HepG2 (cell line): ENCODE data around the gene PAXX. TPM values are rescaled to one million over a fixed set of nuclear protein-coding genes. Genes with fewer than 3 reads are reported as not detected.

ENCODE experiments used
- ARNT ChIP-seq: fragments of 450-650 bp; IDR thresholded peaks from 2 replicates; pipeline ENCODE4 v1.6.1; 2017
- FOXJ3 ChIP-seq: sonication (generic); formaldehyde crosslinking; IDR thresholded peaks from 2 replicates; pipeline ENCODE4 v1.4.0; 2020; ENCODE audit warnings: missing genetic modification reagents, mild to moderate bottlenecking, borderline replicate concordance
- KMT2A ChIP-seq: sonication (generic); formaldehyde crosslinking; IDR thresholded peaks from 2 replicates; pipeline ENCODE4 v1.4.0; 2020; ENCODE audit warnings: missing genetic modification reagents
- MAZ ChIP-seq, 2 experiments: sonication (generic) in 1 of 2; formaldehyde crosslinking in 1 of 2; IDR thresholded peaks; 2 replicates each; pipeline versions ENCODE4 v1.5.0 to v1.6.1; 2012 to 2020; ENCODE audit warnings: low read depth in 2 of 2, mild to moderate bottlenecking in 2 of 2, borderline replicate concordance in 1 of 2, improper control_type of control experiment in 1 of 2, low read length in 1 of 2, missing genetic modification reagents in 1 of 2, moderate library complexity in 1 of 2
- NR1H2 ChIP-seq: sonication (generic); formaldehyde crosslinking; IDR thresholded peaks from 2 replicates; pipeline ENCODE4 v1.8.1; 2022; ENCODE audit warnings: low read depth, missing genetic modification reagents, borderline replicate concordance
- NRL ChIP-seq: sonication (generic); formaldehyde crosslinking; IDR thresholded peaks from 2 replicates; pipeline ENCODE4 v1.5.0; 2020; ENCODE audit warnings: missing genetic modification reagents, mild to moderate bottlenecking, moderate library complexity, borderline replicate concordance
- PITX1 ChIP-seq: sonication (generic); formaldehyde crosslinking; IDR thresholded peaks from 2 replicates; pipeline ENCODE4 v1.5.1; 2020; ENCODE audit warnings: mild to moderate bottlenecking, missing genetic modification reagents
- POLR2G ChIP-seq: fragments of 200-400 bp; formaldehyde crosslinking; IDR thresholded peaks from 2 replicates; pipeline ENCODE4 v1.6.1; 2018; ENCODE audit warnings: mild to moderate bottlenecking, low read depth, low read length, moderate library complexity
- RARA ChIP-seq: IDR thresholded peaks from 2 replicates; pipeline ENCODE4 v1.6.1; 2016; ENCODE audit warnings: missing genetic modification reagents, missing compliant biosample characterization
- SIX1 ChIP-seq: sonication (generic); formaldehyde crosslinking; IDR thresholded peaks from 2 replicates; pipeline ENCODE4 v1.4.0; 2020; ENCODE audit warnings: missing genetic modification reagents, borderline replicate concordance
- TCF12 ChIP-seq, 2 experiments: fragments of 450-650 bp in 1 of 2; sonication (generic) in 1 of 2; formaldehyde crosslinking in 1 of 2; IDR thresholded peaks; 2 replicates each; pipeline versions ENCODE4 v1.6.1 to v1.8.0; 2017 to 2022; ENCODE audit warnings: antibody characterized with exemption in 1 of 2, mild to moderate bottlenecking in 1 of 2, missing genetic modification reagents in 1 of 2, moderate library complexity in 1 of 2
- TGIF2 ChIP-seq: IDR thresholded peaks from 2 replicates; pipeline ENCODE4 v1.6.1; 2016; ENCODE audit warnings: control low read depth, missing compliant biosample characterization
- XRCC5 ChIP-seq: fragments of 200-400 bp; formaldehyde crosslinking; optimal IDR thresholded peaks from 2 replicates; pipeline ENCODE3; 2017; ENCODE audit warnings: mild to moderate bottlenecking, low read length
- YEATS4 ChIP-seq: sonication (generic); formaldehyde crosslinking; IDR thresholded peaks from 2 replicates; pipeline ENCODE4 v1.4.0; 2020; ENCODE audit warnings: missing genetic modification reagents, borderline replicate concordance
- ZBTB7B ChIP-seq: sonication (generic); formaldehyde crosslinking; IDR thresholded peaks from 2 replicates; pipeline ENCODE4 v1.4.0; 2020; ENCODE audit warnings: missing genetic modification reagents
- ZFP90 ChIP-seq: sonication (generic); formaldehyde crosslinking; IDR thresholded peaks from 2 replicates; pipeline ENCODE4 v1.8.0; 2022; ENCODE audit warnings: missing genetic modification reagents, mild to moderate bottlenecking, inconsistent platforms, borderline replicate concordance
- ZNF207 ChIP-seq: fragments of 450-650 bp; IDR thresholded peaks from 2 replicates; pipeline ENCODE4 v1.6.1; 2016; ENCODE audit warnings: antibody characterized with exemption, borderline replicate concordance
- ZNF225 ChIP-seq: sonication (generic); formaldehyde crosslinking; IDR thresholded peaks from 2 replicates; pipeline ENCODE4 v1.4.0; 2020; ENCODE audit warnings: mild to moderate bottlenecking, missing genetic modification reagents
- ZNF441 ChIP-seq: sonication (generic); formaldehyde crosslinking; IDR thresholded peaks from 2 replicates; pipeline ENCODE4 v1.7.0; 2021; ENCODE audit warnings: missing genetic modification reagents, borderline replicate concordance
- ZNF562 ChIP-seq: sonication (generic); formaldehyde crosslinking; IDR thresholded peaks from 2 replicates; pipeline ENCODE4 v1.8.0; 2022; ENCODE audit warnings: missing genetic modification reagents, borderline replicate concordance
- ZNF782 ChIP-seq: sonication (generic); formaldehyde crosslinking; IDR thresholded peaks from 2 replicates; pipeline ENCODE4 v1.4.0; 2020; ENCODE audit warnings: missing genetic modification reagents, mild to moderate bottlenecking, borderline replicate concordance
- ZNF839 ChIP-seq: sonication (generic); formaldehyde crosslinking; IDR thresholded peaks from 2 replicates; pipeline ENCODE4 v1.4.0; 2020; ENCODE audit warnings: missing genetic modification reagents, mild to moderate bottlenecking, borderline replicate concordance
- polyA plus RNA-seq, 8 experiments: library from polyadenylated mRNA; depleted of rRNA in 3 of 8; stranded (reverse) in 7 of 8; unstranded in 1 of 8; fragments of >200 nt; fragmentation: Illumina TruSeq in 4 of 8; extraction: Trizol in 4 of 8; gene quantifications; 2 replicates each; pipeline versions ENCODE4 v1.2.1 to v1.2.3, GENCODE V29; 2011 to 2016; ENCODE audit warnings: low read depth in 4 of 8, missing spikeins in 1 of 8, mixed read lengths in 1 of 8; ENCODE audit not compliant: insufficient read depth in 1 of 8
- total RNA-seq, 5 experiments: library from RNA; depleted of rRNA; stranded (reverse); fragments of >200 nt; fragmentation: Illumina TruSeq; extraction: Trizol; gene quantifications; 2 replicates each; pipeline ENCODE4 v1.2.3, GENCODE V29; 2016; ENCODE audit warnings: low read depth in 1 of 5
- TF ChIP-seq, protein P1 (sequence below): sonication (generic); formaldehyde crosslinking; IDR thresholded peaks from 2 replicates; pipeline ENCODE4 v1.4.0; 2020; ENCODE audit warnings: mild to moderate bottlenecking, low read depth, missing genetic modification reagents
- TF ChIP-seq, protein P2 (sequence below): sonication (generic); formaldehyde crosslinking; IDR thresholded peaks from 2 replicates; pipeline ENCODE4 v1.8.1; 2023; ENCODE audit warnings: mild to moderate bottlenecking, moderate library complexity, missing genetic modification reagents
- TF ChIP-seq, protein P3 (sequence below): sonication (generic); formaldehyde crosslinking; IDR thresholded peaks from 2 replicates; pipeline ENCODE4 v1.4.0; 2020; ENCODE audit warnings: missing genetic modification reagents

Gene PAXX
- total and polyA plus RNA-seq, 2 of the 13 experiments (the other 11 are each of a cell fraction or from before 2014, with no cell fraction given): 14.0 to 31.9 TPM

DNA sequence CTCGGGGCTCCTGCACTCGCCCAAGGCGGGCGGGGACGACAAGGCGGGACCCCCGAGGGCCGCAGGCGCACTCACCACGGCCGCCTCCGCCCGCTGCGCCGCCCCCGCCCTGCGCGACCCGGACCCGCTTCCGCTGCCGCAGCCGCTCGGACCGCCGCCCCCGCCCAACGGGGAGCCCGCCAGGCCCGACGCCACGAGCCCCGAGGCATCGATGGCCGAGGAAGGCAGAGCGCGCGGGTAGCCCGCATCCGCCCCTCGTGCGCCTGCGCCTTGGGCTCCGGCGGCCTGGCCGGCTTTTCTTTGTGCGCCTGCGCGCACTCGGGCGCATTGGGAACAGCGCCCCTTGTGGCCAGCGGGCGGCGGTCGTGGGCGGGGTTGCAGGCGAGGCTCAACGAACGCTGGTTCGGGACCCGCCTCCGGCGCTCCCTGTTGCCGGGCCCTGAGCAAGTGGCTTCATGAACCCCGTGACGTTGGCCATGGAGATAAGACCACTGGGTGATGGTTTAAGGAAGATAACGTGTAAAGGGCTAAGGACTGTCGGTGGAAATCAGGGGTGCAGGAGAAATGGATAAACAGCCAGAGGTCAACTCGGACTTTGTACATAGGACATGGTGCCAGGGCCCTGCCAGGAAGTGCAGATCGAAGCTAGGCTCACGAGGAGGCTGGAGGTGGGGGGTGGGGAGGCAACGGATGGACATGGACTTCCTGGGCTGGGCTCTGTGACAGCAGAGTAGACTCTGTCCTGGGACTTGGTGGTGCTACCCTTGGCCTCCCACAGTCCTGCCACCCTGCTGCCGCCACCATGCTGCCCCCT, 47.5 kb upstream of the PAXX start, which contains the start of the genes C8G and FBXW5 (continued):
- TF ChIP-seq RARA: no peak
- TF ChIP-seq, protein P1, sequence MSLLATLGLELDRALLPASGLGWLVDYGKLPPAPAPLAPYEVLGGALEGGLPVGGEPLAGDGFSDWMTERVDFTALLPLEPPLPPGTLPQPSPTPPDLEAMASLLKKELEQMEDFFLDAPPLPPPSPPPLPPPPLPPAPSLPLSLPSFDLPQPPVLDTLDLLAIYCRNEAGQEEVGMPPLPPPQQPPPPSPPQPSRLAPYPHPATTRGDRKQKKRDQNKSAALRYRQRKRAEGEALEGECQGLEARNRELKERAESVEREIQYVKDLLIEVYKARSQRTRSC (CRISPR knock-in tag): peak; percentile 37; the same call in 1 of the 2 replicates
- TF ChIP-seq KMT2A (CRISPR knock-in tag): peak; percentile 70
- no peak for TF ChIP-seq ARNT
- TF ChIP-seq NRL (CRISPR knock-in tag): no peak
- TF ChIP-seq ZFP90: no peak; the same call in 1 of the 2 replicates
- TF ChIP-seq TGIF2: no peak
- peak; percentile 12; the same call in 1 of the 2 replicates for TF ChIP-seq POLR2G
- no peak for TF ChIP-seq ZNF839 (CRISPR knock-in tag)
- TF ChIP-seq ZNF225: no peak
- TF ChIP-seq, protein P2, sequence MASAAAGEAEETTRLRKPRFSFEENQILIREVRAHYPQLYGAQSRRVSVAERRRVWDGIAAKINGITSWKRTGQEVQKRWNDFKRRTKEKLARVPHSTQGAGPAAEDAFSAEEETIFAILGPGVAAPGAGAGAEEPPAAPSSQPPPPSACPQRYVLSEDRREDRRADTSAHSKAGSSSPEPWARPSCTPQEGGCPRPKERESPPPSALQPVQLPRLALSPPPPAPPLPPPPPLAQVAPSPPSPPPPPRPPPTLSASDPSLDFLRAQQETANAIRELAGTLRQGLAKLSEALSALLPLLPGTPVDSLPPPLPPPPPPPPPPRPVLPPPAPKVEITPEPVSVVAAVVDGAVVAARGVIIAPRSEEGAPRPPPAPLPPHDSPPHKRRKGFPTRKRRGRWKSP (CRISPR knock-in tag): 0 out of 2 replicates have a peak, but pooled peaks have one; percentile 29
- TF ChIP-seq, protein P3, sequence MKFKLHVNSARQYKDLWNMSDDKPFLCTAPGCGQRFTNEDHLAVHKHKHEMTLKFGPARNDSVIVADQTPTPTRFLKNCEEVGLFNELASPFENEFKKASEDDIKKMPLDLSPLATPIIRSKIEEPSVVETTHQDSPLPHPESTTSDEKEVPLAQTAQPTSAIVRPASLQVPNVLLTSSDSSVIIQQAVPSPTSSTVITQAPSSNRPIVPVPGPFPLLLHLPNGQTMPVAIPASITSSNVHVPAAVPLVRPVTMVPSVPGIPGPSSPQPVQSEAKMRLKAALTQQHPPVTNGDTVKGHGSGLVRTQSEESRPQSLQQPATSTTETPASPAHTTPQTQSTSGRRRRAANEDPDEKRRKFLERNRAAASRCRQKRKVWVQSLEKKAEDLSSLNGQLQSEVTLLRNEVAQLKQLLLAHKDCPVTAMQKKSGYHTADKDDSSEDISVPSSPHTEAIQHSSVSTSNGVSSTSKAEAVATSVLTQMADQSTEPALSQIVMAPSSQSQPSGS (CRISPR knock-in tag): 0 out of 2 replicates have a peak, but pooled peaks have one; percentile 58
- TF ChIP-seq PITX1 (CRISPR knock-in tag): no peak
- TF ChIP-seq YEATS4 (CRISPR knock-in tag): 0 out of 2 replicates have a peak, but pooled peaks have one; percentile 49
- TF ChIP-seq NR1H2: no peak
- TF ChIP-seq ZNF207: no peak
- no peak for TF ChIP-seq ZNF562 (CRISPR knock-in tag)
- peak; percentile 77; the same call in 1 of the 2 replicates for TF ChIP-seq ZBTB7B (CRISPR knock-in tag)
- no peak for TF ChIP-seq TCF12 (IDR thresholded peaks at IDR 0.05)
- no peak for TF ChIP-seq TCF12 (CRISPR knock-in tag; IDR thresholded peaks at IDR 0.05)
- peak; percentile 98 for TF ChIP-seq XRCC5
- TF ChIP-seq FOXJ3 (CRISPR knock-in tag): no peak
- peak; percentile 99 for TF ChIP-seq MAZ (IDR thresholded peaks at IDR 0.05; ENCODE audit: borderline replicate concordance, low read depth, low read length)
- peak; percentile 99 for TF ChIP-seq MAZ (CRISPR knock-in tag; IDR thresholded peaks at IDR 0.05; ENCODE audit: low read depth)
- TF ChIP-seq SIX1 (CRISPR knock-in tag): no peak
- TF ChIP-seq ZNF441 (CRISPR knock-in tag): no peak; the same call in 1 of the 2 replicates
- peak; percentile 47; the same call in 1 of the 2 replicates for TF ChIP-seq ZNF782 (CRISPR knock-in tag)
